HG03520 (cell line): Measurements from ENCODE around the gene APOH.

Source experiments
- ATAC-seq: cut with Tn5 transposase; IDR thresholded peaks from one replicate; pipeline ENCODE4 v1.9.1; 2021; ENCODE audit warnings: mild to moderate bottlenecking, moderate library complexity; ENCODE audit not compliant: unreplicated experiment

APOH gene

GRCh38 chr17:66235377-66235994 lies 6.3 kb upstream of the APOH start:
- ATAC-seq, result no peak

DNA sequence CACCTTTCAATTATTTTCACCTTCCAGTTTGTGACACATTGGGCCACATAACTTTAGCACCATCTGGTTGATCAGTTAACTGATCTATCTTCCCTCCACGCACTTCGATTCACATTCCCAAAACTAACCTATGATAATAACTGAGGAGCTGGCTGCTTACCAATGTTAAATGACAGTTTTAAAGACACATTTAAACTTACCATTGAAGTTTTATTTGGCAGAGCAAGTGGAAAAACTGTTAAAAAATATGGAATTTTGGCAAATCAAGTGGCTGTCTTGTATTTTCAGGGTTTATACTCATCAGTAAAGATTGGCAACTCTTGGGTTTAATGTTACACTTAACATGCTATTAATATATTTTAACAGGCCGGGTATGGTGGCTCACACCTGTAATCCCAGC lies 5.4 kb upstream of the APOH start:
- no peak for ATAC-seq

DNA sequence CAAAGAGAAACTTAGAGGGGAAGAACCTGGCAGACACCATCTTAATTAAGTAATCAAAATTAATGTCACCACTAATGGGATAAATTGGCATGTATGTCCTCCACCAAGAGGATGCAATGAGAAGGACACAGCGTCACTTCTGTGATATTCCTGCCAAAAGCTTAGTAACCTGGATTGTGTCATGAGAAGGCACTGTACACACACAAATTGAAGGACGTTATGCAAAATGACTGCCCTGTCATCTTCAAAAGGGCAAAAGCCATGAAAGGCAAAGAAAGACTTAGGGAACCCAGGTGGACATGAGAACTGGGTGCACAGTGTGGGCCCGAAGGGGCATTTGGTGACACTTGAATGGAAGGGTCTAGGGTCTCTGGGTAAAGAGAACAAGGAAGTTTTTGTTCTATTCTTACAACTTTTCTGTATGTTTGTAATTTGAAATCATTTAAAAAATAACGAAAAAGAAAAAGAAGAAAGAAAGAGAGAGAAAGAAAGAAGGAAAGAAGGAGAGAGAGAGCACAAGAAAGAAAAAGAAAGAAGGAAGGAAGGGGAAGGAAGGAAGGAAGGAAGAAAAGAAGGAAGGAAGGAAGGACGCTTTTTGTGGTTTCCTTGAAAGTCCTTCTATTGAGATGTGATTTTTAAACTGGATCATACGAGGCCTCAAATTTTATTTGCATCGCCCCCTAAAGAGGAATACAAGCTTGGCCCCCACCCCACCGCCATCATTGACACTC lies 4.0 kb upstream of the APOH start:
- no peak for ATAC-seq

DNA sequence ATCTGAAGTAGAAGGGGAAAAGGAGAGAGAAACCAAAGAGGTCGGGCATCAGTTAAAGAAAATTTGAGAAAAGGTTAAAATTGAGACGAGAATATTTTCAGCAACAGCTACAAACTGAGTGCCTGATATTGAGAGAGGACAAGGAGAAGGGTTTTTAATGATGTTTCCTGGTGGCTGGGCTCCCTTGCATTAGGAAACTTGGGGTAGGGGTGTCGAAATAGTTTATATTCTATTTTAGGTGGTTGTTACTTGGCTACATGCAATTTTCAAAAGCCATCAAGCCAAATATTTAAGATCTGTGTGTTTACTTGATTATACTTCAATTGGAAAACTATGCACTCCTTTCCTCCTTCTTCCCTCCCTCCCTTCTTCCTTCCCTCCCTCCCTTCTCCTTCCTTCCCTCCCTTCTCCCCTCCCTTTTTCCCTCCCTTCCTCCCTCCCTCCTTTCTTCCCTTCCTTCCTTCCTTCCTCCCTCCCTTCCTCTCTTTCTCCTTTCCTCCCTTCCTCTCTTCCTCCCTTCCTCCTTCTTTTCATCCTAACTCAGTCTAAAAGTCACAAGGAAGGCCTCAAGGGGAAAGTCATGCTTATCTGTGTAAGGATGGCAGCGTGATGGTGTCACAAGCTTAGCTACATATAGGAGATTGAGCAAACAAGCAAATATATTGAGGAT lies 1.8 kb upstream of the APOH start:
- no peak for ATAC-seq

DNA sequence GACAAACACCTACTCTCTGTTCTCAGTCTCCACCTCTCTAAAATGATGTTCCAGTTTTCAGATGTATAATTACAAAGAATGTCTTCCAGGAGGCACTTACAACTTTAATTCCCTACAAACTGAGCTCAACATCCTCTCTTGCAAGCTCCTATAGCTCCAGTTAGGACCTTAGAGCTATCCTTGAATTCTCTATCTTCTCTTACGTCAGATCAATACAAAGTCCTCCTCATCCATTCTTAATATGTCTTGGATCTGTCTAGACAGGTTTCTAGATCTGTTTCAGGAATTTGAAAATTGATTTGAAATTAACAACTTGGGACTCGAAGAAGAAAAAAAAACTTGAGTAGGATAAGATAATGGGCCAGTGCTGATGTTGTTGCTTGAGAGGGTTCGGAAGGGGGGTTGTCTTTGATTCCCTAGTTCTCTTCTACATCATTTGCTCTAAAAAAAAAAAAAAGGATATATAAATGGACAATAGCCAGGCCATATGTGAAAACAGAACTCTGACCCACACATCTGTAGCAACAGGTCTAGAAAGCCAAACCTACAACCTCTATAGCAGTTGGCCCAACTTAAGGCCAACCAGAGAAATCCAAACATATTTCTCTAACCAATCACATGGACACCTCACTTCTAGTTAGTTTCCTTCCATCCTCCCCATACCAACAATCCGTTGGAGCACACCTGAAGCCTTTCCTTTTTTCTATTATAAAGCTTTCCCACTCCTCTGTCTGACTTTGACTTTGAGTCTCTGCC lies 746 bp upstream of the APOH start:
- ATAC-seq, result no peak

DNA sequence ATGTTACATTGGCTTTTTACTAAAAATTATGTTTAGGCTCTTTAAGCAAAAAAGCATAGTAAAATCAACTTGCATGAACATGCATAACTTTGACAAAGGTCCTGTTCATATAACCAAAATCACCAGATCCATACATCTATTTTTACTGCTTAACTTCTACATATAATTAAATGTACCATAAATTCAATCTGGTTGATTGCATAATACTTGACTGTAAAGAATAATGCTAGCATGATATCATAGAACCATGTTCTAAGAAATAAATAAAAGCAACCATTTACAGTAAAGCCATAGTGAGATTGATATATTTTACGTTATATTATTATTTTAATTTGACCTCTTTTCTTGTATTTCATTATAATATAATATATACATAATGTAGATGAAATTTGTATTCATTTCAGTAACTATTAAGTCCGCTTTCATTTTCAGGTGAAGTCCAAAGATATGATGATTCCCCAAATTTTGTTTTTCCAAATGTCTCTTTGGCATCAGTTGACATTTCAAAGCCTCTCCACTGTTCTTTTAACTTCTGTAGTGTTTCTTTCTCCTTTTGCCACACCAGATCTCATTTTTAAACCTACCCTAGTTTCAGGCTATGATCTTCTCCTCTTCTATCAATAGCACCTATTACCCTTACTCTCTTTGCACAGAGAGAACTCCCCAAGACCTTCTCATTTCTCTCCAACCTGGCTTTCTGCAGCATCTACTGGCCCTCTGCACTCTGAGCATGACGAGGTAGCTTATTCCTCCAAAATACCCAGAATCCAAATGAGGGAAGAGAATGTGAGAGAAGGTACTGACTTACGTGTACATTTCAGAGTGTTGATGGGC lies 1.8 kb downstream of the APOH start:
- no peak for ATAC-seq

DNA sequence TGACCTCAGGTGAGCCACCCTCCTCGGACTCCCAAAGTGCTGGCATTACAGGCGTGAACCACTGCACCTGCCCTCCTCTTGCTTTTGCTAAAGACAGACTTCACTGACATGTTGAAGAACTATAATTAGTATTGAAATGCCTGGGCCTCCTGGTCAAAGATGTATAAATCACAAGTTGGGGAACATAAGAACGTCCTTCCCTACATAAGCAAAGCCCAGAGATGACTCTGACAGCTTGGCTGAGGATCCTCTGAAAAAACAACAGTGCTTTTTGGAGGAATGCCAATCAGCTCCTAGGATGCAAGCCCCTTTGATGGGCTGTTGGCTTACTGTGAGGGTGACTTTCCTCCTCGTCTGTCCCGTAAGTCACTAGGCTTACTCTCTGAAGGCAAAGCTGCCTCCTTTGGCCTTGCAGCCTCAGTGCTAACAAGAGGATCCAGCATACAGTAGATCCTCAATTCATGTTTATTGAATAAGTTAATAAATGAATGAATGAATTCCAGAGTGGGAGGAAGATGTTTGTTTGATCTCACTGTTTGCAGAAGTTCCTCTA lies 6.3 kb downstream of the APOH start:
- ATAC-seq, result no peak

GRCh38 chr17:66221755-66222530 lies 7.3 kb downstream of the APOH start:
- ATAC-seq, result no peak

- ATAC-seq, result no peak
Observed at GRCh38 chr17:66221343-66221742, 7.9 kb downstream of the APOH start.

DNA sequence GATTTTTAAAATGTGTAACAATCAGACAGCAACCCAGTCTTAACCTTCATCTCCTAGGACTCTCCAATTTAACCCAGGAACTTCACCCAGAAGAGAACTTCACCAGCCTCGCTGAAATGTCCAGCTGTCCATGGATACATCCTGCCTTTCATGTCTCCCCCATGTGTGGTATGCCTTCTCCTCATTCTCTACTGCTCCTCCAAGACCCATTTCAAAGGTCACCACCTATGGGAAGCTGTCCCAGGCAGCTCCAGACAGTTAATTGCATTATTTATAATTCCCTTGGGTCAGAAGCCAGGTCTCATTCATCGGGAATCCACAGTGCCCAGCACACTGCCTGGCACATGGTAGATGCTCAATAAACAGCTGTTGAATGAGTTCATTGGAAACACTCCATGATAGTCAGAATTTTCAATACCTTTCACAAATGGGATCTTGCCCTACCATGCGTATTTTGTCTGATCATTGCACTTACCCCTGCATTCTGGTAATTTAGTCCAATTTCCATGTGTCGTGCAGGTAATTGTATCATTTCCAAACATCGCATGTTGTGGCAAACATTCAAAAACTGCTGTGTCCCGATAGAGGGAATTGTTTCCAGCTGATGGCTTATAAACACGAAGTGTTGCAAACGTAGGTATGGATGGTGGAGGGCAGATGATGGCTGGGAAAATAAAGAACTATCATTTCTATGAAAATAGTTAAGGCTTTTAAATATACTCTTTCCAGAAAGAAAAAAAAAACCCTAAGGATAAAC lies 9.0 kb downstream of the APOH start:
- ATAC-seq, result no peak

DNA sequence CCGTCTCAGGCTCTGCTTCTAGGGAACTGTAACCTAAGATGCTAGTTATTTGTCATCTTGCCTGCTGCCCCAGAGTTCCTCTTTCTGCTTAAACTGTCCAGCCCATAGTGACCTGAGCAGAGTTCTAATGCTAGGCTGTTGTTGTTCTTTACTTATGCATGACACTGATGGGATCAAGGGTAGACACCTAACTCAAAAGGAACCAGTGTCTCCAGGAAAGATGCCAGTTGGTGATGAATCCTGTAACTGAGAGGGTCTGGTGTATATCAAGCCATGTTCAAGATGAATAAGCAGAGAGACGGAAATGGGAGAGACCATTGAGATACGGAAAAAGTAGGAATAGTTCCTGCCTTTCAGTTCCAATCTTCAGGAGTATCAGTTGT lies 13.7 kb downstream of the APOH start:
- ATAC-seq, result no peak

- no peak for ATAC-seq
Observed at GRCh38 chr17:66214884-66215528, 14.2 kb downstream of the APOH start.

GRCh38 chr17:66211047-66211810 lies 18.0 kb downstream of the APOH start:
- no peak for ATAC-seq

DNA sequence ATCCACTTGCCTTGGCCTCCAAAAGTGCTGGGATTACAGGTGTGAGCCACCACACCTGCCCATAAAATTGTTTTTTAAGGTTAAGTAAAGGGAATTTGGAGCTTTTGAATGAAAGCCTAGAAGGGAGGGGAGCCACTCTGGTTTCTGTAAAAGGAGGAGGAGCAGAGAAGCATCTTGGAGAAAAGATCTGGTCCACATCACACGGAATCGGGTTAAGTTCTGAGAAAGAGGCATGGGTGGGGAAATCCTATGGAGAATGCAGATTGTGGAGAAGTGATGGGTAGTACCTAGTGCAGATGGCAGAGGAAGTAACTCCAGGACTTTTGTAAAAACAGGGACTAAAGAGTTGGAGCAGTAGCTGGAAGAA lies 19.0 kb downstream of the APOH start:
- ATAC-seq, result no peak

DNA sequence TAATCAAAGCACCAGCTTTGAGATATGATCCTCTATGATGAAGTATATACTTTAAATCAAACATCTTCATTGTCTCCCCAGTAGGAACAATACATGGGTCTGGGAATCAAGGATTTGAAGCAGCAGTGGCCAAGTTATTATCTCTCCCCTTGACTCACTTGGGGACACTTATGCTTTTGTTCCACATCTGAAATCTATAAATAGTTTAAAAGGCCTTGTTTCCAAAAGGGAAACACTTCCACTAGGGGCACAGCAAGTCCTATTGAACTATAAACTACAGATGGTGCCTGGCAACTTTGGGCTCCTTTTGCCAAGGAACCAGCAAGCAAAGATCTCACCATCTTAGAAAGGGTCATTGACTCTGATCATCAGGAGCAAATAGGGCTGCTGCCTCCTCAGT lies 21.3 kb downstream of the APOH start:
- ATAC-seq, result no peak

DNA sequence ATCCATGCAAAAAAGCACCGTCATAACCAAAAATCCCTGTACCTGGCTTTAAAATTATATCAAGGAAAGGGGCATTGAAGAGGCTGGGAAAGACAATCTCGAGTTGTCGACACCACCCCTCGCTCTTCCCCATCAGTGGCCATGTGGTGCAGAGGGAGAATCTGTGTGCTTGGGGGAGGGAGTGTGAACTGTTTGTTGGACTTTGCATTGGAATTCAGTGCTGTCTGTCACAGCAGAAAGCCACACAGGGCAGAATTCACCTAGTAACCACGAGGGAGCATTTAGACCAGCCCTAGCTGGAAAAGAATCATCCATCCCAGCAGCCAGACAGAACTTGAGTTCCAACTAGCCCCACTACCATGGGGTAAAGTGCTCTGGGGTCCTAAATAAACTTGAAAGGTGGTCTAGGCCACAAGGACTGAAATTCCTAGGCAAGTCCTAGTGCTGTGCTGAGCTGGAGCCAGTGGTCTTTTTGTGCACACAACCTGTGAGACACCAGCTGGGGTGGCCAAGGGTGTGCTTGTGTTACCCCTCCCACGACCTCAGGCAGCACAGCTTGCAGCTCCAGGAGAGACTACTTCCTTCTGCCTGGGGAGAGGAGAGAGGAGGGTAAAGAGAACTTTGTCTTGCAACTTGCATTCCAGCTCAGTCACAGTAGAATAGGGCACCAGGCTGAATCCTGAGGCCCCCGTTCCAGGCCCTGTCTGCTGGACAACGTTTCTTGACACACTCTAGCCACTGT lies 25.8 kb downstream of the APOH start:
- no peak for ATAC-seq

GRCh38 chr17:66200685-66201092 lies 28.5 kb downstream of the APOH start:
- no peak for ATAC-seq
